COLO829 (cell line): ENCODE measurements around the gene ACVR1C.
A peak's percentile ranks its signal among the peaks of the same experiment; 100 is the strongest.
"Not testable (repeated sequence)": the region's sequence is repeated elsewhere in the genome, so short reads cannot be mapped to it uniquely, and the experiment has no call there.

Source experiments
- DNase-seq: peaks from one replicate; pipeline ENCODE4 v3.0.0; 2012; ENCODE audit warnings: low spot score

Gene ACVR1C

GRCh38 chr2:157572725-157573124, 55.9 kb downstream of the ACVR1C start:
- peak; percentile 12 for DNase-seq

- DNase-seq, result not testable (repeated sequence)
Observed at GRCh38 chr2:157566623-157567022, 62.0 kb downstream of the ACVR1C start.

GRCh38 chr2:157566113-157566512, 62.6 kb downstream of the ACVR1C start:
- not testable (repeated sequence) for DNase-seq

GRCh38 chr2:157565550-157565949, 63.1 kb downstream of the ACVR1C start:
- no peak for DNase-seq

GRCh38 chr2:157559890-157560289, 68.8 kb downstream of the ACVR1C start:
- no peak for DNase-seq

- no peak for DNase-seq
Observed at GRCh38 chr2:157559461-157559860, 69.2 kb downstream of the ACVR1C start.

- peak; percentile 44 for DNase-seq
Observed at GRCh38 chr2:157559061-157559460, 69.6 kb downstream of the ACVR1C start.

- no peak for DNase-seq
Observed at GRCh38 chr2:157557770-157558169, 70.9 kb downstream of the ACVR1C start.

GRCh38 chr2:157540102-157540501, 88.6 kb downstream of the ACVR1C start:
- DNase-seq, result no peak

- DNase-seq, result no peak
Observed at GRCh38 chr2:157538064-157538463, 90.6 kb downstream of the ACVR1C start.

GRCh38 chr2:157536815-157537214, 91.8 kb downstream of the ACVR1C start:
- DNase-seq, result no peak

- no peak for DNase-seq
Observed at GRCh38 chr2:157528963-157529751, 99.5 kb downstream of the ACVR1C start.

- no peak for DNase-seq
Observed at GRCh38 chr2:157526070-157526469, 102.6 kb downstream of the ACVR1C start.

- no peak for DNase-seq
Observed at GRCh38 chr2:157523270-157524247, 105.1 kb downstream of the ACVR1C start.

GRCh38 chr2:157514966-157515365, 113.7 kb downstream of the ACVR1C start:
- not testable (repeated sequence) for DNase-seq

GRCh38 chr2:157509744-157510143, 118.9 kb downstream of the ACVR1C start:
- DNase-seq, result peak; percentile 21

GRCh38 chr2:157508676-157509075, 120.0 kb downstream of the ACVR1C start:
- peak; percentile 86 for DNase-seq

- DNase-seq, result no peak
Observed at GRCh38 chr2:157506586-157506985, 122.1 kb downstream of the ACVR1C start.

- DNase-seq, result no peak
Observed at GRCh38 chr2:157504623-157505022, 124.0 kb downstream of the ACVR1C start.

GRCh38 chr2:157501026-157501425, 127.6 kb downstream of the ACVR1C start:
- DNase-seq, result no peak

GRCh38 chr2:157500334-157500733, 128.3 kb downstream of the ACVR1C start:
- no peak for DNase-seq

- DNase-seq, result no peak
Observed at GRCh38 chr2:157498483-157498882, 130.2 kb downstream of the ACVR1C start.
